H1 (cell line): ENCODE measurements around the gene CBFA2T2.

Source experiments
- ASH2L ChIP-seq: fragments of 200-600, 300-600 bp; sonication (generic); IDR thresholded peaks from one replicate; pipeline ENCODE4 v1.7.1; 2017; ENCODE audit warnings: low read length
- CBX5 ChIP-seq: fragments of 300-800, 300-1000 bp; sonication (generic); IDR thresholded peaks from 2 replicates; pipeline ENCODE4 v1.7.1; 2016; ENCODE audit warnings: antibody characterized with exemption, low read length, low read depth
- CREB1 ChIP-seq: IDR thresholded peaks from 2 replicates; pipeline ENCODE4 v1.6.1; 2012; ENCODE audit warnings: inconsistent platforms
- EP300 ChIP-seq, 2 experiments: IDR thresholded peaks; 1 replicate in 1 of 2; 2 replicates in 1 of 2; pipeline ENCODE4 v1.6.1; 2011 to 2012; ENCODE audit warnings: low read depth in 2 of 2, low read length in 2 of 2, mild to moderate bottlenecking in 2 of 2, borderline replicate concordance in 1 of 2, inconsistent platforms in 1 of 2, moderate library complexity in 1 of 2
- JUN ChIP-seq: IDR thresholded peaks from 2 replicates; pipeline ENCODE4 v1.6.1; 2011; ENCODE audit warnings: low read depth, mild to moderate bottlenecking, improper control_type of control experiment, low read length
- POLR2A ChIP-seq, 2 experiments: IDR thresholded peaks; 1 replicate in 1 of 2; 2 replicates in 1 of 2; pipeline ENCODE4 v1.6.1; 2011; ENCODE audit warnings: low read depth in 2 of 2, low read length in 2 of 2, mild to moderate bottlenecking in 2 of 2; ENCODE audit errors: control extremely low read depth in 1 of 2
- POLR2AphosphoS5 ChIP-seq: IDR thresholded peaks from 2 replicates; pipeline ENCODE4 v1.6.1; 2011; ENCODE audit warnings: low read depth, low read length
- RNF2 ChIP-seq: fragments of 200-900, 300-1000 bp; sonication (generic); IDR thresholded peaks from 2 replicates; pipeline ENCODE4 v1.7.1; 2016; ENCODE audit warnings: borderline replicate concordance, low read depth, mild to moderate bottlenecking, antibody characterized with exemption, low read length; ENCODE audit not compliant: poor library complexity, severe bottlenecking; ENCODE audit errors: missing control alignments
- SIN3A ChIP-seq, 2 experiments: IDR thresholded peaks in 1 of 2; conservative IDR thresholded peaks in 1 of 2; 2 replicates each; pipeline ENCODE4 v1.6.1; 2011 to 2012; ENCODE audit warnings: low read length in 2 of 2, improper control_type of control experiment in 1 of 2, low read depth in 1 of 2, mild to moderate bottlenecking in 1 of 2
- SP1 ChIP-seq: IDR thresholded peaks from 2 replicates; pipeline ENCODE4 v1.6.1; 2011; ENCODE audit warnings: low read depth, low read length
- TF ChIP-seq, protein P1 (sequence below), 3 experiments: IDR thresholded peaks; 1 replicate in 2 of 3; 2 replicates in 1 of 3; pipeline versions ENCODE4 v1.5.1 to v1.6.1; 2011; ENCODE audit warnings: low read length in 3 of 3, mild to moderate bottlenecking in 3 of 3, inconsistent platforms in 2 of 3, low read depth in 1 of 3, moderate library complexity in 1 of 3; ENCODE audit not compliant: insufficient read depth in 1 of 3; ENCODE audit errors: control extremely low read depth in 1 of 3
- TF ChIP-seq, protein P2 (sequence below): IDR thresholded peaks from 2 replicates; pipeline ENCODE4 v1.6.1; 2012; ENCODE audit warnings: inconsistent platforms

DNA sequence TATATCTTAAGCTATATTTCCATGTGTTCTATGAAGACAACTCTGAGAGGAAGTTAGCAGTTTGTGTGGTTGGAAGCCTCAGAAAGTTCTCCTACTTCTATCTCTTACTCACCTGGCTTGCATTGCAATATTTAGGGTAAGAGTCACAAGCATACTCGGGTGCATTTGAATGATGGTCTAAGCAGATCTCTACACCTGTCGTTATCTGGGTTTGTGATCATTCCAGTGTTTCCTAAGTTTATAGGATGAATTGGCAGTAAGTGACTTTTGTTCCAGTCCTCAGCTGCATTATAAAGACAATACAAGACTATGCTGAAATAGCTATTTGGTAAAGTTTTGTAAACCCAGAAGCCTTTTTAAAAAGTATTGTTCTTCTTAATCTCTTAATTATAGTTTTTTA is 36.9 kb downstream of the CBFA2T2 start:
- TF ChIP-seq SIN3A (conservative IDR thresholded peaks at IDR 0.05 in 1 of 2, IDR thresholded peaks at IDR 0.05 in 1 of 2; ENCODE audit: low read depth in 1 of 2, low read length in 2 of 2) = no peak
- TF ChIP-seq RNF2 = no peak
- no peak for TF ChIP-seq JUN
- no peak for TF ChIP-seq POLR2AphosphoS5
- TF ChIP-seq, protein P1, sequence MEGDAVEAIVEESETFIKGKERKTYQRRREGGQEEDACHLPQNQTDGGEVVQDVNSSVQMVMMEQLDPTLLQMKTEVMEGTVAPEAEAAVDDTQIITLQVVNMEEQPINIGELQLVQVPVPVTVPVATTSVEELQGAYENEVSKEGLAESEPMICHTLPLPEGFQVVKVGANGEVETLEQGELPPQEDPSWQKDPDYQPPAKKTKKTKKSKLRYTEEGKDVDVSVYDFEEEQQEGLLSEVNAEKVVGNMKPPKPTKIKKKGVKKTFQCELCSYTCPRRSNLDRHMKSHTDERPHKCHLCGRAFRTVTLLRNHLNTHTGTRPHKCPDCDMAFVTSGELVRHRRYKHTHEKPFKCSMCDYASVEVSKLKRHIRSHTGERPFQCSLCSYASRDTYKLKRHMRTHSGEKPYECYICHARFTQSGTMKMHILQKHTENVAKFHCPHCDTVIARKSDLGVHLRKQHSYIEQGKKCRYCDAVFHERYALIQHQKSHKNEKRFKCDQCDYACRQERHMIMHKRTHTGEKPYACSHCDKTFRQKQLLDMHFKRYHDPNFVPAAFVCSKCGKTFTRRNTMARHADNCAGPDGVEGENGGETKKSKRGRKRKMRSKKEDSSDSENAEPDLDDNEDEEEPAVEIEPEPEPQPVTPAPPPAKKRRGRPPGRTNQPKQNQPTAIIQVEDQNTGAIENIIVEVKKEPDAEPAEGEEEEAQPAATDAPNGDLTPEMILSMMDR (IDR thresholded peaks at IDR 0.05; ENCODE audit: control extremely low read depth in 1 of 3, insufficient read depth in 1 of 3, low read depth in 1 of 3, low read length in 3 of 3) = no peak
- no peak for TF ChIP-seq EP300 (IDR thresholded peaks at IDR 0.05; ENCODE audit: borderline replicate concordance in 1 of 2, low read depth in 2 of 2, low read length in 2 of 2)
- no peak for TF ChIP-seq SP1
- no peak for TF ChIP-seq POLR2A (IDR thresholded peaks at IDR 0.05; ENCODE audit: control extremely low read depth in 1 of 2, low read depth in 2 of 2, low read length in 2 of 2)
- TF ChIP-seq ASH2L = no peak
- TF ChIP-seq, protein P2, sequence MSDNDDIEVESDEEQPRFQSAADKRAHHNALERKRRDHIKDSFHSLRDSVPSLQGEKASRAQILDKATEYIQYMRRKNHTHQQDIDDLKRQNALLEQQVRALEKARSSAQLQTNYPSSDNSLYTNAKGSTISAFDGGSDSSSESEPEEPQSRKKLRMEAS = no peak
- no peak for TF ChIP-seq CBX5
- no peak for TF ChIP-seq CREB1
